GM12878 (cell line): ENCODE results near the gene NKAIN4. TPM values are rescaled to one million over a fixed set of nuclear protein-coding genes. Genes with fewer than 3 reads are reported as not detected.

ENCODE experiments used
- ATAC-seq: fragments of 200-7000 bp; cut with Tn5 transposase; 3 replicates; pipeline ENCODE4 v1.9.1; 2020; ENCODE audit warnings: mild to moderate bottlenecking, moderate library complexity
- BruUV-seq: library from RNA; stranded (reverse); fragments of 400-500 nt; replicated peaks from 2 replicates; lab custom pipeline; 2021; lab: Mats Ljungman, UMichigan
- CTCF ChIA-PET: fragments of 300-600 bp; sonication (Branson Sonifier 250); formaldehyde crosslinking; extraction: SDS; loops from one replicate; lab custom pipeline; 2021; ENCODE audit warnings: inconsistent platforms; lab: Yijun Ruan, JAX
- POLR2A ChIA-PET: fragments of 350-600 bp; formaldehyde crosslinking; extraction: SDS; loops from one replicate; lab custom pipeline; 2021; ENCODE audit warnings: inconsistent platforms; lab: Charles Lee
- RAD21 ChIA-PET: fragments of 300-600 bp; sonication (Branson Sonifier 250); formaldehyde crosslinking; loops from one replicate; lab custom pipeline; 2023; ENCODE audit warnings: antibody characterized with exemption; ENCODE audit not compliant: unreplicated experiment; lab: Charles Lee
- SMC1A ChIA-PET: fragments of 300-600 bp; sonication (Branson Sonifier 250); formaldehyde crosslinking; loops from one replicate; lab custom pipeline; 2023; ENCODE audit not compliant: unreplicated experiment, uncharacterized antibody; lab: Charles Lee
- DNase-seq: peaks from one replicate; pipeline ENCODE4 v3.0.0-alpha.2; 2011; ENCODE audit warnings: low read depth, low spot score
- FAIRE-seq: peaks from 3 replicates; lab custom pipeline; 2011; peaks lifted over from hg19 to GRCh38; lab: Jason Lieb, UNC
- H2AFZ ChIP-seq: 2 replicates; pipeline ENCODE4 v1.6.0; 2011; ENCODE audit warnings: low read depth, low read length, control low read depth; ENCODE audit not compliant: control insufficient read depth
- H3K27ac ChIP-seq: 2 replicates; pipeline ENCODE4 v1.5.1; 2011; ENCODE audit warnings: control low read depth; ENCODE audit not compliant: control insufficient read depth, insufficient read depth
- H3K27me3 ChIP-seq, 2 experiments: replicated peaks in 1 of 2; 2 replicates each; pipeline versions ENCODE4 v1.6.0 to v1.6.1; 2011; ENCODE audit warnings: low read length in 1 of 2; ENCODE audit not compliant: control insufficient read depth in 2 of 2, insufficient read depth in 2 of 2
- H3K36me3 ChIP-seq, 2 experiments: 2 replicates each; pipeline ENCODE4 v1.5.1; 2011; ENCODE audit warnings: low read length in 1 of 2; ENCODE audit not compliant: control insufficient read depth in 2 of 2, insufficient read depth in 2 of 2
- H3K4me1 ChIP-seq: 2 replicates; pipeline ENCODE4 v1.6.1; 2011; ENCODE audit warnings: mild to moderate bottlenecking, low read length, moderate library complexity, mixed read lengths; ENCODE audit not compliant: control insufficient read depth, insufficient read depth
- H3K4me2 ChIP-seq: 2 replicates; pipeline ENCODE4 v1.6.0; 2011; ENCODE audit warnings: control low read depth; ENCODE audit not compliant: control insufficient read depth, insufficient read depth
- H3K4me3 ChIP-seq: fragments of 200-600 bp; sonication (generic); 2 replicates; pipeline ENCODE4 v1.5.1; 2016
- H3K79me2 ChIP-seq: 2 replicates; pipeline ENCODE4 v1.6.0; 2011; ENCODE audit warnings: low read length; ENCODE audit not compliant: control insufficient read depth, insufficient read depth
- H3K9ac ChIP-seq: 2 replicates; pipeline ENCODE4 v1.8.0; 2011; ENCODE audit warnings: low read length, control low read depth, mixed read lengths; ENCODE audit not compliant: control insufficient read depth, insufficient read depth
- H3K9me3 ChIP-seq: replicated peaks from 3 replicates; pipeline ENCODE4 v1.5.1; 2011; ENCODE audit warnings: mild to moderate bottlenecking, low read length; ENCODE audit not compliant: control insufficient read depth, insufficient read depth
- H4K20me1 ChIP-seq: 2 replicates; pipeline ENCODE4 v1.6.0; 2011; ENCODE audit not compliant: control insufficient read depth, insufficient read depth
- EZH2 ChIP-seq: IDR thresholded peaks from 2 replicates; pipeline ENCODE4 v1.6.1; 2012; ENCODE audit warnings: low read depth, mild to moderate bottlenecking, control low read depth, inconsistent platforms, low read length, borderline replicate concordance; ENCODE audit not compliant: control insufficient read depth
- FOS ChIP-seq: IDR thresholded peaks from 3 replicates; pipeline ENCODE4 v1.6.1; 2011; ENCODE audit warnings: borderline replicate concordance; ENCODE audit not compliant: insufficient read length; ENCODE audit errors: extremely low read depth
- NR2F1 ChIP-seq: fragments of 450-650 bp; conservative IDR thresholded peaks from 2 replicates; pipeline ENCODE4 v1.6.1; 2017; ENCODE audit warnings: mild to moderate bottlenecking
- WGBS: methylation state at CpG from one replicate; pipeline ENCODE4 v1.1.6; 2016; ENCODE audit warnings: low lambda C conversion rate; ENCODE audit not compliant: insufficient replicate concordance, insufficient coverage; ENCODE audit errors: missing lambda C conversion rate; 5-methylcytosine and 5-hydroxymethylcytosine counted together
- in situ Hi-C: fragments of 300-500 bp; cut with MboI; formaldehyde crosslinking; loops from 9 replicates; pipeline ENCODE4 v1.14.3; 2018; ENCODE audit warnings: mixed read lengths
- intact Hi-C: fragments of 100-400 bp; cut with micrococcal nuclease; formaldehyde crosslinking; loops from one replicate; pipeline ENCODE4 v1.14.2; 2022; ENCODE audit not compliant: unreplicated experiment
- polyA plus RNA-seq, 11 experiments: library from polyadenylated mRNA; depleted of rRNA in 4 of 11; unstranded in 6 of 11; stranded (reverse) in 5 of 11; fragments of >200 nt; fragmentation: Nextera tagmentation in 4 of 11; fragmentation: Illumina TruSeq in 1 of 11; extraction: Ambion mirVana in 4 of 11; extraction: Trizol in 1 of 11; gene quantifications; 1 replicate in 1 of 11; 2 replicates in 10 of 11; pipeline versions ENCODE4 v1.2.1 to v1.2.3, GENCODE V29; 2011 to 2016; ENCODE audit warnings: inconsistent platforms in 2 of 11, missing spikeins in 2 of 11, low read depth in 1 of 11
- total RNA-seq, 4 experiments: library from RNA; depleted of rRNA in 3 of 4; stranded (reverse); fragments of >200 nt in 3 of 4; fragmentation: Illumina TruSeq in 1 of 4; extraction: Trizol in 1 of 4; gene quantifications; 2 replicates each; pipeline versions ENCODE4 v1.2.1 to v1.2.3, GENCODE V29; 2013 to 2021
- TF ChIP-seq, protein P1 (sequence below): fragments of 450-650 bp; IDR thresholded peaks from 2 replicates; pipeline ENCODE4 v1.6.1; 2016; ENCODE audit warnings: mild to moderate bottlenecking, moderate library complexity, borderline replicate concordance

Gene NKAIN4
- total and polyA plus RNA-seq, 10 of the 15 experiments (the other 5 are each of a cell fraction or from before 2014, with no cell fraction given) = 0.11 TPM; not detected in 9

DNA sequence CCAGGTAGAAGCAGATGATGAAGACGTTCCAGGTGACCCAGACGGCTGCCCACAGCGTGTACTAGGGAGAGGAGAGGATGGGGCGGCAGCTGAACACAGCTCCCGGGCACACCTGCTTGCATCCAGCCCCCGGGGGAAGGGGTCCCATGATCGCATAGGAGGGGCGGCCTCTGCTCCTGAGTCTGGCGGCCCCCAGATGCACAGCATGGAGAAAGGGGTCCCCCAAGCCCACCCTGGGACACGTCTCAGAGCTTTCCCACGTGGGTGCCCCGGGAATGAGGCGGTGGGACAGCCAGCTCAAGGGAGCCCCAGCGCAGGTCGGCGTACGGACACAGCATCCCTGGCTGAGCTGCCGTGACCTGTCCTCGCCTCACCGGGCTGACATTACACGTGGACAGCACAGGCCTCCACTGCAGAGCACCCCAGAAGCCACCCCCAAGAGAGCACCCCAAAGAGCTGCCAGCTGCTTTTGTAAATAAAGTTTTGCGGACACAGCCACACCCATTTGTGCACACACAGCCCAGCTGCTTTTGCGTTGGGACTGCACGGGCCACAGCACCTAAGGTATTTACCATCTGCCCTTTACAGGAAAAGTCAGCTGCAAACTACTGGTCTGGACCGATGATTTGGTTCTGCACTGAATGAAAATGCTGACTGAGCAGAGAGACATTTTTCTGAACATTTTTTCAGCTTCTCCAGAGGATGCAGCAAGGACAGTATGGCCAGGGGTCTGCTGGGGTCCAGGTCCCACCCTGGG, 5.2 kb downstream of the NKAIN4 start:
- WGBS = 36% methylated on average over 25 of the region's 25 CpGs
- Histone ChIP-seq H3K9ac (no peak overlapping the region), H2AFZ (no peak overlapping the region), H3K4me3 (no peak overlapping the region), H3K4me2 (no peak overlapping the region), H3K9me3 (no peaks in the 10 kb centered on the region), H3K27me3 (peaks cover 0 to 6% of the 10 kb centered on the region in 2 experiments), H3K79me2 (no peaks in the 10 kb centered on the region), H3K27ac (no peak overlapping the region), H4K20me1 (no peaks in the 10 kb centered on the region; the same call in 1 of the 2 replicates), H3K36me3 (no peaks in the 10 kb centered on the region), H3K4me1 (no peaks in the 10 kb centered on the region)
- ChIA-PET POLR2A (no interaction called here), SMC1A (interaction anchor here (0.7 kb wide), 1 partner anchor 376 kb away, joined by 4 read pairs; no protein-coding TSS in a partner anchor), RAD21 (interaction anchor here (1.1 kb wide), 1 partner anchor 26 kb away, joined by 3 read pairs; no protein-coding TSS in a partner anchor), CTCF (interaction anchor here (0.6 to 1.6 kb wide), 2 partner anchors 24 to 25 kb away, joined by 3 to 8 read pairs; no protein-coding TSS in a partner anchor)
- TF ChIP-seq EZH2 (no peak), FOS (no peak), NR2F1 (no peak)
- TF ChIP-seq, protein P1, sequence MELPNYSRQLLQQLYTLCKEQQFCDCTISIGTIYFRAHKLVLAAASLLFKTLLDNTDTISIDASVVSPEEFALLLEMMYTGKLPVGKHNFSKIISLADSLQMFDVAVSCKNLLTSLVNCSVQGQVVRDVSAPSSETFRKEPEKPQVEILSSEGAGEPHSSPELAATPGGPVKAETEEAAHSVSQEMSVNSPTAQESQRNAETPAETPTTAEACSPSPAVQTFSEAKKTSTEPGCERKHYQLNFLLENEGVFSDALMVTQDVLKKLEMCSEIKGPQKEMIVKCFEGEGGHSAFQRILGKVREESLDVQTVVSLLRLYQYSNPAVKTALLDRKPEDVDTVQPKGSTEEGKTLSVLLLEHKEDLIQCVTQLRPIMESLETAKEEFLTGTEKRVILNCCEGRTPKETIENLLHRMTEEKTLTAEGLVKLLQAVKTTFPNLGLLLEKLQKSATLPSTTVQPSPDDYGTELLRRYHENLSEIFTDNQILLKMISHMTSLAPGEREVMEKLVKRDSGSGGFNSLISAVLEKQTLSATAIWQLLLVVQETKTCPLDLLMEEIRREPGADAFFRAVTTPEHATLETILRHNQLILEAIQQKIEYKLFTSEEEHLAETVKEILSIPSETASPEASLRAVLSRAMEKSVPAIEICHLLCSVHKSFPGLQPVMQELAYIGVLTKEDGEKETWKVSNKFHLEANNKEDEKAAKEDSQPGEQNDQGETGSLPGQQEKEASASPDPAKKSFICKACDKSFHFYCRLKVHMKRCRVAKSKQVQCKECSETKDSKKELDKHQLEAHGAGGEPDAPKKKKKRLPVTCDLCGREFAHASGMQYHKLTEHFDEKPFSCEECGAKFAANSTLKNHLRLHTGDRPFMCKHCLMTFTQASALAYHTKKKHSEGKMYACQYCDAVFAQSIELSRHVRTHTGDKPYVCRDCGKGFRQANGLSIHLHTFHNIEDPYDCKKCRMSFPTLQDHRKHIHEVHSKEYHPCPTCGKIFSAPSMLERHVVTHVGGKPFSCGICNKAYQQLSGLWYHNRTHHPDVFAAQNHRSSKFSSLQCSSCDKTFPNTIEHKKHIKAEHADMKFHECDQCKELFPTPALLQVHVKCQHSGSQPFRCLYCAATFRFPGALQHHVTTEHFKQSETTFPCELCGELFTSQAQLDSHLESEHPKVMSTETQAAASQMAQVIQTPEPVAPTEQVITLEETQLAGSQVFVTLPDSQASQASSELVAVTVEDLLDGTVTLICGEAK = peak; percentile 40
- in situ Hi-C loops (no loop called here), intact Hi-C loops (no loop called here)
- ATAC-seq = no peak
- FAIRE-seq = no peak
- no TSS peak for BruUV-seq
- no peak for DNase-seq
